Stimulated activated CD4-positive, alpha-beta T cell treated with anti-CD3 and anti-CD28 coated beads, Interleukin-4, amount 100 ng/mL, for 48 hours (primary cell): ENCODE results near the gene TOX2.
"Not testable (repeated sequence)": the region's sequence is repeated elsewhere in the genome, so short reads cannot be mapped to it uniquely, and the experiment has no call there.

ENCODE experiments used
- DNase-seq, 2 donors: peaks; one replicate each; pipeline ENCODE4 v3.0.0-alpha.2; 2020; ENCODE audit warnings: low read depth in 2 of 2

TOX2 gene

DNA sequence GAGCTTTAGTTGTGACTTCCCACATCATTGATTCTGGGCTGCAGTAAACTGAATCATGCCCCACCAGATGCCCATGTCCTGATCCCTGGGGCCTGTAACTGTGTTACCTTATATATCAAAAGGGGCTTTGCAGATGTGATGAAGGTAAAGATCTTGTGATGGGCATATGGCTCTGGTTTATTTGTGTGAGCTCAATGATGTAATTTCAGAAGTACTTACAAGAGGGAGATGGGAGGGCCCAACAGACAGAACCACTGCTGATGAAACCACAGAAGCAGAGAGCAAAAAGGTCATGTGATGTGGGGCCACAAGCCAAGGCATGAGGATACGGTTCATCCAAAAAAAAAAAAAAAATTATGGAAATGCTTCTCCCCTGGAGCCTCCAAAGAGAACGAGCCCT, 118.7 kb downstream of the TOX2 start:
- DNase-seq = no peak

- no peak for DNase-seq
These were observed 119.2 kb downstream of the TOX2 start for GRCh38 chr20:44033873-44034272.

GRCh38 chr20:44034451-44034850, 119.8 kb downstream of the TOX2 start:
- DNase-seq = no peak

DNA sequence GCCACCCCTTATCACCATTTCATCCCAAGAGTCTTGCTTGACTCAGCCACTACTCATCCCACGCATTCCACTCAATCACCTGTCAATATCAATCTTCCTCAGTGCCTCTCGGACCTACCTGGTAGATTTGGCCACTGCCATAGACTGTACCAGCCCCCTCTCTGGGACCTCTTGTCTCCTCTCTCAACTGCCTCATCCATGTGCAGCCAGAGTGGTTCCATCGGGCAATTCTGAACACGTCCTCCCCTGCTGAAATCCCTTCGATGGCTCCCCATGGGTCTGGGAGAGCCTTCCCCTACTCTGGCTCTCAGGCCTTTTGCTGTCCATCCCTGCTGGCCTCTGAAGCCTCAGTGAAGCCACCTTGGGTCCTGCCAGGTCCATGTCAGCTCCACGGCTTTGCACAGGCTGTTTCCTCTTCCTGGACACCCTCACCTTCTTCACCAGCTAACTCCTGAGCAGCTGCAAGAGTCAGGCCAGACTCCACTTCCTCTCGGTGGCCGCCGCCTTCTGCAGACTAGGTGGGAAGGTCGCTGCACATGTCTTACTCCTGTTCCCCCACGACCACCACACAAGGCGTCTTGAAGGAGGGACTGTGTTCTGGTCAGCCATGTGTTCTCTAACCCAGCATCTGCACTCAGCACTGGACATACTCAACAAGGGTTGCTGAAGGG, 120.4 kb downstream of the TOX2 start:
- DNase-seq = no peak

DNA sequence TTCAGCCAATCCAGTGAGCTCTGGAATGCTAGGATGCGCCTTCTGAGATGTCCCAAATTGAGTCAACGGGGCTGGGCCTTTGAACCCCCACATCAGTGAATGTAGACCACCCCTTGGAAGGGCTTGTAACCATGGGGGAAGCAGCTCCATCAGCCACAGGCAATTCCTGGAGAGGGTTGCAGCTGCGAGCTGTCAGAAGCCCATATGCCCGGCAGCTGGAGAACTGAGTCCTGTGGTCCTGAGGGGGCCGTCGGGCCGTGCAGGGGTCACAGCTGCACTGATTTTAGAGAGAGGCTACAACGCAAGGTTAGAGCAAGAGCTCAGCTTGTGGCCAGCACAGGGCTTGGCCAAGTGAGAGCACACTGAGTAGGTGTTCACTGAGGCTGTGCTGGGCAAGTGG, 121.3 kb downstream of the TOX2 start:
- DNase-seq = no peak

GRCh38 chr20:44036441-44036840, 121.8 kb downstream of the TOX2 start:
- no peak for DNase-seq

DNA sequence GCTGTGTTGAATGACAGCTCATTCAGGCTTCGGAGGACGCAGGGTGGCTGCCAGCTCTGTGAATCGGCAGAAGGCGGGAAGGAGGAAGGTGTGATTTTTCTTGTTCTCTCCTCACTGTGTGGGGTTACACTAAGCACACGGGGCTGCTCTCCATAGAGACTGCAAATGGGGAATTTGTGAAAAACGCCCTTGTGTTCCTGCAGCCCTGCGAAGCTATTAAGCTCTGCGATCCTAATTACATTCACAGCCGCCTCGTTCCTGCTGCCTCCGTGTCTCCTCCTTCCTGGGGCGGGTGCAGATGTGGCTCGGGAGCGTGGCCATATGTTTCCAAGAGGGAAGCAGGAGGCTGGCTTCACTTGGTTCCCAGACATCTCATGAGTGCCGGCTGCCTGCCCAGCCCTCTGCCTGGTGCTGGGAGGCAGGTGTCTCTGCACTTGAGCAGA, 124.0 kb downstream of the TOX2 start:
- no peak for DNase-seq

DNA sequence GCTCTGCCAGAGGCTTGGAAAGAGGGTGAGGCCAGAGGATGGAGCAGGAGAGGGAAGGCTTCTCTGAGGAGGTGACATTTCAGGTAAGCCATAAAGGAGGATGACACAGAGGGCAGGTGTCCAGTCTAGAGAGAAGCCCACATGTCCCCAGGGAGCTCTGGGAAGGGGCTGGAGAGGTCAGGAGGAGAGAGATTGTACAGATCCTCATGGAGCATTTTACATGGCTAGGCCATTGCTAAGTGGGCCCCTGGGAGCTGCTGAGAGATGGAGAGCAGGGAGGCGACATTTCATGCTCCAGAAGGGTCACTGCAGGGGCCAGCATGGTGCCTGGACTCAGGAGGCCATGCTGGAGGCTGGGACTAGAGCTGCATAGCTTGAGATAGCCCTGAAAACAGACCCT, 124.5 kb downstream of the TOX2 start:
- no peak for DNase-seq

- no peak for DNase-seq
These were observed 125.1 kb downstream of the TOX2 start for GRCh38 chr20:44039741-44040140.

- DNase-seq = no peak
These were observed 125.7 kb downstream of the TOX2 start for GRCh38 chr20:44040202-44040915.

- DNase-seq = no peak
These were observed 126.3 kb downstream of the TOX2 start for GRCh38 chr20:44041001-44041400.

- DNase-seq = not testable (repeated sequence)
These were observed 130.1 kb downstream of the TOX2 start for GRCh38 chr20:44044712-44045111.

- no peak for DNase-seq
These were observed 135.7 kb downstream of the TOX2 start for GRCh38 chr20:44050327-44050726.

- DNase-seq = no peak
These were observed 136.4 kb downstream of the TOX2 start for GRCh38 chr20:44050925-44051660.

DNA sequence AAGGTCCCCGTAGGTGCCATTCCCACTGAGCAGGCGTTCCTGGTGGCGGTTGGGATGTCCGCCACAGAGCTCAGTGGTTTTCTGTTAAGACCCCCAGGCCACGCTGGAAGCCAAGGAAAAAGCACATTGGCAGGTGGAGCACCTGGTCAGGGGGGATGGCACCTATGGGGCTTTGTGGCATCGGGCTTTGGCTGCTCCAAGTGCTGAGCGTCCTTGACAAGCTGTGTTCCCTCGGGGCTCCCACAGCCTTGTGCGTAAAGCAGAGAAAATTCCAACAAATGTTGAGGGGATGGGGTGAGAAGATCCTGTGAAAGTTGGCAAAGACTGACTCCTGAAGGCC, 137.0 kb downstream of the TOX2 start:
- DNase-seq = no peak

DNA sequence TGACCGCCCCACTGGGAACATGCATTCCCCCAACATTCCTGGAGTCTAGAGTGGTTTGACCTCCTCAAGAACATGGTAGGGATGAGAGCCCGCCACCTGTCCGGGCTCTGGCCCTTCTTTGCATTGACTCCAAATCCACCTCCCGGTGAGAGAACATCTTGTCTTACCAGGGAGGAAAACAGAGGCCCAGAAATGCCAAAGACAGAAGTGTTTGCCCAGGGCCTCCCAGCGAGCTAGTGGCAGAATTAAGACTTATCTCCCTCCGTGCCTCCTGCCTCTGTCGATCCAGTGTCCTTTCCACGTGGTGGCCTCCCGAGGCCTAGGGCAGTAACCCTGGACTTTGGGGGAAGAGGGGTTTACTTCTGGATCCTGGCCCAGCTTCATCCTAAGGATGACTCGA, 137.5 kb downstream of the TOX2 start:
- no peak for DNase-seq

GRCh38 chr20:44053046-44053445, 138.4 kb downstream of the TOX2 start:
- no peak for DNase-seq

DNA sequence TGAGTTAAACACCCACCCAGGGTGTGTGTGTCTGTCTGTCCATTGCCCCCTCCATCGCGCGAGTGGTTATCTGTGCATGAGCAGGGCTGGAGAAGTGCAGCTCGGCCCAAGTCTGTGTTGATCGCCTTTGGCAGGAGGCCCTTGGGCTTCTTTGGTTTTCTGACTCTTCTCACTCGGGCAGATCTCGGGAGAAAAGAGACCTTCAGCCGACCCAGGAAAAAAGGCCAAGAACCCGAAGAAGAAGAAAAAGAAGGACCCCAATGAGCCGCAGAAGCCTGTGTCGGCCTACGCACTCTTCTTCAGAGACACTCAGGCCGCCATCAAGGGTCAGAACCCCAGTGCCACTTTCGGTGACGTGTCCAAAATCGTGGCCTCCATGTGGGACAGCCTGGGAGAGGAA, 139.5 kb downstream of the TOX2 start:
- no peak for DNase-seq

- DNase-seq = no peak
These were observed 140.2 kb downstream of the TOX2 start for GRCh38 chr20:44054849-44055248.

DNA sequence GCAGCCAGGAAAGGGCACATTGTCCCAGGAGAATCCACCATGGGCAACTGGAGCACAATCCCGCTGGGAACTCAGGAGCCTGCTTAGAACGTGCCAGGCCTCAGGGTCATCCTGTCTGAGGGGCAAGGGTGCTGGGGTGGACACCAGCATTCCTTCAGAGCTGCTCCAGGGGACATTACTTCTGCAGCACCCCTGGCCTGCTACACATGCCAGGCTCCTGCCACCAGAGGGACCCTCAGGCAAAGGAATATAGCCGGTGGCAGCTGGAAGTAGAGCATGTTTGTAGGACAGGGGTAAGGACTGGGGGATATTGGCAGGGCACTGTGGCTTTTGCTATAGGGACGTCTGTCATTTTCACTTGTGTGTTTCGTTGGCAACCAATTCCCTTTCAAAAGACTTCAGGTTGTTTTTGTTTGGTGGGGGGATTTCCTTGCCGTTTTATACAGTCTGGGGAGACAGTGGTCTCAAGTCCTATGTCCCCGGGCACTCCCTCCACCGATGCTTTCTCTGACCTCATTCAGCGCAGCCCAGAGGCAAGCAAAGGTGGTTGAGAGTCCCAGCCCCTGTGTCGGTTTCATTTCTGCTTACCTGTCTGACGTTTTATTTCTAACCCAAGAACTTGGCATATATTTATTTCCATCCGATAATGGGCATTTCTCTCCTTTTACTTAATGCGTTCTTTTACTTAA, 141.5 kb downstream of the TOX2 start:
- no peak for DNase-seq

GRCh38 chr20:44057698-44058675, 143.3 kb downstream of the TOX2 start:
- no peak for DNase-seq
